ENCODE measurements around the gene VAPA. TPM values are rescaled to one million over a fixed set of nuclear protein-coding genes. Genes with fewer than 3 reads are reported as not detected.

Gene VAPA
- total RNA-seq, 2 experiments from 2014 or later: 146 to 152 TPM

GRCh38 chr18:9933865-9934264, 20.0 kb downstream of the VAPA start:
- CTCF ChIA-PET: no interaction called here
- peaks cover 33% of the 10 kb centered on the region for H3K36me3 Mint-ChIP-seq (ENCODE audit: low read depth)
- no peak overlapping the region for H3K4me3 Mint-ChIP-seq
- no peaks in the 10 kb centered on the region for H3K9me3 Mint-ChIP-seq
- H3K4me1 Mint-ChIP-seq (ENCODE audit: low read depth): peaks cover 19% of the 10 kb centered on the region
- no peak overlapping the region for H3K27ac Mint-ChIP-seq
- no peaks in the 10 kb centered on the region for H3K27me3 Mint-ChIP-seq
- intact Hi-C loops (cut with micrococcal nuclease): no loop called here
- no peak for ATAC-seq
- POLR2A ChIA-PET: no interaction called here
- DNase-seq: no peak
- no peak for TF ChIP-seq CTCF (IDR thresholded peaks at IDR 0.05)

GRCh38 chr18:9934274-9934673, 20.5 kb downstream of the VAPA start:
- ATAC-seq (no peak), DNase-seq (no peak)
- H3K27ac Mint-ChIP-seq: no peak overlapping the region
- intact Hi-C loops (cut with micrococcal nuclease): no loop called here
- H3K4me3 Mint-ChIP-seq: no peak overlapping the region
- H3K36me3 Mint-ChIP-seq (ENCODE audit: low read depth): peaks cover 33% of the 10 kb centered on the region
- ChIA-PET CTCF (no interaction called here), POLR2A (no interaction called here)
- no peaks in the 10 kb centered on the region for H3K9me3 Mint-ChIP-seq
- TF ChIP-seq CTCF (IDR thresholded peaks at IDR 0.05): no peak
- H3K4me1 Mint-ChIP-seq (ENCODE audit: low read depth): peaks cover 15% of the 10 kb centered on the region
- no peaks in the 10 kb centered on the region for H3K27me3 Mint-ChIP-seq

GRCh38 chr18:9941103-9941502, 27.3 kb downstream of the VAPA start:
- intact Hi-C loops (cut with micrococcal nuclease): no loop called here
- TF ChIP-seq CTCF (IDR thresholded peaks at IDR 0.05): no peak
- no peak for DNase-seq
- no peak for ATAC-seq
- no peak overlapping the region for H3K4me3 Mint-ChIP-seq
- peaks cover 45% of the 10 kb centered on the region for H3K36me3 Mint-ChIP-seq (ENCODE audit: low read depth)
- no peaks in the 10 kb centered on the region for H3K9me3 Mint-ChIP-seq
- no peaks in the 10 kb centered on the region for H3K27me3 Mint-ChIP-seq
- CTCF ChIA-PET: interaction anchor here (1.7 kb wide), 1 partner anchor 9 kb away, joined by 7 read pairs; no protein-coding TSS in a partner anchor
- H3K4me1 Mint-ChIP-seq (ENCODE audit: low read depth): peaks cover 11% of the 10 kb centered on the region
- H3K27ac Mint-ChIP-seq: no peak overlapping the region
- POLR2A ChIA-PET: no interaction called here

GRCh38 chr18:9941660-9942059, 27.8 kb downstream of the VAPA start:
- ChIA-PET CTCF (interaction anchor here (0.8 to 1.4 kb wide), 2 partner anchors 10 to 12 kb away, joined by 3 to 4 read pairs; no protein-coding TSS in a partner anchor), POLR2A (no interaction called here)
- ATAC-seq (no peak), DNase-seq (no peak)
- intact Hi-C loops (cut with micrococcal nuclease): no loop called here
- no peak overlapping the region for H3K27ac Mint-ChIP-seq
- peaks cover 45% of the 10 kb centered on the region for H3K36me3 Mint-ChIP-seq (ENCODE audit: low read depth)
- peaks cover 13% of the 10 kb centered on the region for H3K4me1 Mint-ChIP-seq (ENCODE audit: low read depth)
- no peaks in the 10 kb centered on the region for H3K27me3 Mint-ChIP-seq
- TF ChIP-seq CTCF (IDR thresholded peaks at IDR 0.05): no peak
- H3K4me3 Mint-ChIP-seq: no peak overlapping the region
- no peaks in the 10 kb centered on the region for H3K9me3 Mint-ChIP-seq

GRCh38 chr18:9943311-9943710, 29.5 kb downstream of the VAPA start:
- no peak overlapping the region for H3K4me3 Mint-ChIP-seq
- H3K9me3 Mint-ChIP-seq: no peaks in the 10 kb centered on the region
- H3K36me3 Mint-ChIP-seq (ENCODE audit: low read depth): peaks cover 38% of the 10 kb centered on the region
- POLR2A ChIA-PET: interaction anchor here (0.9 to 1.0 kb wide), 2 partner anchors 10 to 16 kb away, joined by 3 to 4 read pairs; no protein-coding TSS in a partner anchor
- no peaks in the 10 kb centered on the region for H3K27me3 Mint-ChIP-seq
- CTCF ChIA-PET: interaction anchor here (1.3 kb wide), 1 partner anchor 28 kb away, joined by 4 read pairs; no protein-coding TSS in a partner anchor
- ATAC-seq: no peak
- intact Hi-C loops (cut with micrococcal nuclease): no loop called here
- peaks cover 13% of the 10 kb centered on the region for H3K4me1 Mint-ChIP-seq (ENCODE audit: low read depth)
- no peak for DNase-seq
- no peak for TF ChIP-seq CTCF (IDR thresholded peaks at IDR 0.05)
- no peak overlapping the region for H3K27ac Mint-ChIP-seq

All from activated CD8-positive, alpha-beta T cell treated with anti-CD3 and anti-CD28 coated beads for 36 hours (primary cell).